ENCODE results near the gene SLC10A3. TPM values are rescaled to one million over a fixed set of nuclear protein-coding genes. Genes with fewer than 3 reads are reported as not detected.

SLC10A3 gene
- polyA plus RNA-seq, 3 donors, result 25.3 to 33.1 (median 26.7) TPM

- DNase-seq, result no peak
- intact Hi-C loops (cut with micrococcal nuclease), result no loop called here
- peaks cover 0 to 16% (median 4%) of the 10 kb centered on the region in 7 donors for H3K9me3 Mint-ChIP-seq
These were observed 31.3 kb downstream of the SLC10A3 start for GRCh38 chrX:154458954-154459778.

More at GRCh38 chrX:154458954-154459778, 31.3 kb downstream of the SLC10A3 start:
- no peak for TF ChIP-seq CTCF (IDR thresholded peaks at IDR 0.05)
- Histone ChIP-seq H3K4me2 (replicated peaks; ENCODE audit: extremely low read depth, low read length, poor library complexity, severe bottlenecking) (peak overlapping the region; percentile 67), H3K9ac (ENCODE audit: insufficient read depth, low read length, poor library complexity, severe bottlenecking) (no peak overlapping the region), H3K27me3 (ENCODE audit: control insufficient read depth in 2 of 2, insufficient read depth in 2 of 2, low read length in 2 of 2) (peaks cover 0 to 12% of the 10 kb centered on the region in 2 donors), H4K20me1 (ENCODE audit: insufficient read depth, low read length) (no peaks in the 10 kb centered on the region), H3K9me3 (replicated peaks in 1 of 2; ENCODE audit: control insufficient read depth in 1 of 2, insufficient read depth in 1 of 2, low read length in 2 of 2) (no peaks in the 10 kb centered on the region), H3K4me1 (ENCODE audit: control insufficient read depth in 1 of 2, insufficient read depth in 2 of 2, low read length in 2 of 2) (peaks cover 6% of the 10 kb centered on the region in 2 donors), H3K79me2 (ENCODE audit: insufficient read depth, low read length) (no peaks in the 10 kb centered on the region), H3K36me3 (replicated peaks in 1 of 2; ENCODE audit: control insufficient read depth in 1 of 2, insufficient read depth in 2 of 2, low read length in 2 of 2) (no peaks in the 10 kb centered on the region), H3K27ac (ENCODE audit: low read depth in 1 of 2, low read length in 2 of 2) (no peak overlapping the region), H2AFZ (ENCODE audit: insufficient read depth, low read depth, low read length, poor library complexity, severe bottlenecking) (peak overlapping the region; percentile 56), H3K4me3 (replicated peaks in 1 of 3; ENCODE audit: low read depth in 2 of 3, low read length in 3 of 3) (peak overlapping the region in 1 of 3 experiments; percentile 65)
- Mint-ChIP-seq H3K36me3 (peaks cover 2 to 5% of the 10 kb centered on the region in 2 donors), H3K27ac (no peak overlapping the region), H3K4me1 (peaks cover 12% of the 10 kb centered on the region), H3K27me3 (ENCODE audit: low read depth in 3 of 3) (peaks cover 11 to 29% (median 26%) of the 10 kb centered on the region in 3 donors), H3K4me3 (peak overlapping the region; percentile 61 to 79)
- WGBS (ENCODE audit: insufficient coverage), result 100% methylated on average over 3 of the region's 15 CpGs
